NAMALWA (cell line): Measurements from ENCODE around the gene NGF.

Experiments
- DNase-seq: peaks from one replicate; pipeline ENCODE4 v3.0.0-alpha.2; 2015; ENCODE audit warnings: low spot score

The NGF gene

GRCh38 chr1:115332813-115333608 lies 5.0 kb downstream of the NGF start:
- DNase-seq = no peak

- no peak for DNase-seq
These were observed 6.3 kb downstream of the NGF start for GRCh38 chr1:115331558-115332331.

GRCh38 chr1:115330480-115331013 lies 7.5 kb downstream of the NGF start:
- DNase-seq = no peak

GRCh38 chr1:115329965-115330364 lies 8.1 kb downstream of the NGF start:
- no peak for DNase-seq

- no peak for DNase-seq
These were observed 10.8 kb downstream of the NGF start for GRCh38 chr1:115327270-115327669.

GRCh38 chr1:115326419-115326818 lies 11.6 kb downstream of the NGF start:
- DNase-seq = no peak

GRCh38 chr1:115325874-115326273 lies 12.2 kb downstream of the NGF start:
- no peak for DNase-seq

GRCh38 chr1:115324649-115325420 lies 13.2 kb downstream of the NGF start:
- DNase-seq = no peak

GRCh38 chr1:115323366-115324004 lies 14.6 kb downstream of the NGF start:
- no peak for DNase-seq

GRCh38 chr1:115322631-115323030 lies 15.4 kb downstream of the NGF start:
- no peak for DNase-seq

GRCh38 chr1:115320377-115320776 lies 17.7 kb downstream of the NGF start:
- no peak for DNase-seq

- DNase-seq = no peak
These were observed 18.3 kb downstream of the NGF start for GRCh38 chr1:115319706-115320105.

GRCh38 chr1:115317101-115318012 lies 20.7 kb downstream of the NGF start:
- no peak for DNase-seq

GRCh38 chr1:115314765-115315164 lies 23.3 kb downstream of the NGF start:
- no peak for DNase-seq

- DNase-seq = no peak
These were observed 24.0 kb downstream of the NGF start for GRCh38 chr1:115314092-115314491.

GRCh38 chr1:115313182-115313581 lies 24.9 kb downstream of the NGF start:
- DNase-seq = no peak

GRCh38 chr1:115312742-115313141 lies 25.3 kb downstream of the NGF start:
- DNase-seq = no peak

- no peak for DNase-seq
These were observed 26.5 kb downstream of the NGF start for GRCh38 chr1:115311474-115311989.

- DNase-seq = peak; percentile 6
These were observed 27.2 kb downstream of the NGF start for GRCh38 chr1:115310581-115311473.
